Measurements from ENCODE around the gene TACC2. TPM values are rescaled to one million over a fixed set of nuclear protein-coding genes. Genes with fewer than 3 reads are reported as not detected.

TACC2 gene
- total and polyA plus RNA-seq, 2 experiments from 2014 or later = 30.8 to 35.9 TPM

GRCh38 chr10:122207163-122207562 lies 218.2 kb downstream of the TACC2 start:
- Histone ChIP-seq H3K4me2 (no peak overlapping the region), H3K4me3 (no peak overlapping the region), H3F3A (replicated peaks; ENCODE audit: low read depth) (no peaks in the 10 kb centered on the region), H4K20me1 (replicated peaks; ENCODE audit: insufficient read depth) (peaks cover 4% of the 10 kb centered on the region; the same call in 1 of the 2 replicates), H3K4me1 (ENCODE audit: insufficient read depth) (peaks cover 4% of the 10 kb centered on the region; the same call in 1 of the 2 replicates), H3K36me3 (ENCODE audit: insufficient read depth) (peaks cover 3% of the 10 kb centered on the region; the same call in 1 of the 2 replicates), H3K79me2 (replicated peaks; ENCODE audit: insufficient read depth) (peaks cover 30% of the 10 kb centered on the region), H3K9me2 (ENCODE audit: insufficient read depth) (no peaks in the 10 kb centered on the region), H2AFZ (no peak overlapping the region), H3K27ac (ENCODE audit: low read depth) (no peak overlapping the region), H3K27me3 (ENCODE audit: insufficient read depth) (no peaks in the 10 kb centered on the region)
- Mint-ChIP-seq H3K27ac (no peak overlapping the region), H3K9me3 (no peaks in the 10 kb centered on the region), H3K4me3 (no peak overlapping the region), H3K36me3 (ENCODE audit: low read depth) (peaks cover 52% of the 10 kb centered on the region), H3K27me3 (ENCODE audit: insufficient read depth, low read depth, poor library complexity) (peaks cover 6% of the 10 kb centered on the region), H3K4me1 (peaks cover 19% of the 10 kb centered on the region)
- DNase-seq (ENCODE audit: low spot score) (no peak), ATAC-seq (no peak)
- no peak for TF ChIP-seq ETS1 (IDR thresholded peaks at IDR 0.05)

GRCh38 chr10:122207596-122207995 lies 218.6 kb downstream of the TACC2 start:
- Mint-ChIP-seq H3K36me3 (ENCODE audit: low read depth) (peaks cover 55% of the 10 kb centered on the region), H3K4me1 (peaks cover 19% of the 10 kb centered on the region), H3K27me3 (ENCODE audit: insufficient read depth, low read depth, poor library complexity) (peaks cover 6% of the 10 kb centered on the region), H3K9me3 (no peaks in the 10 kb centered on the region), H3K4me3 (no peak overlapping the region), H3K27ac (peak overlapping the region; percentile 10; the same call in 1 of the 2 replicates)
- no peak overlapping the region for H3K27ac ChIP-seq (ENCODE audit: low read depth)
- H3K4me2 ChIP-seq = no peak overlapping the region
- no peak for ATAC-seq
- no peak for DNase-seq (ENCODE audit: low spot score)
- no peaks in the 10 kb centered on the region for H3K9me2 ChIP-seq (ENCODE audit: insufficient read depth)
- H4K20me1 ChIP-seq (replicated peaks; ENCODE audit: insufficient read depth) = peaks cover 4% of the 10 kb centered on the region; the same call in 1 of the 2 replicates
- H3K4me1 ChIP-seq (ENCODE audit: insufficient read depth) = peaks cover 4% of the 10 kb centered on the region; the same call in 1 of the 2 replicates
- H2AFZ ChIP-seq = no peak overlapping the region
- peaks cover 30% of the 10 kb centered on the region for H3K79me2 ChIP-seq (replicated peaks; ENCODE audit: insufficient read depth)
- no peaks in the 10 kb centered on the region for H3F3A ChIP-seq (replicated peaks; ENCODE audit: low read depth)
- H3K4me3 ChIP-seq = no peak overlapping the region
- H3K27me3 ChIP-seq (ENCODE audit: insufficient read depth) = no peaks in the 10 kb centered on the region
- H3K36me3 ChIP-seq (ENCODE audit: insufficient read depth) = peaks cover 3% of the 10 kb centered on the region; the same call in 1 of the 2 replicates
- TF ChIP-seq JUNB (IDR thresholded peaks at IDR 0.05; ENCODE audit: unreplicated experiment) (no peak), REST (IDR thresholded peaks at IDR 0.05; ENCODE audit: unreplicated experiment) (no peak), ZNF331 (CRISPR knock-in tag; IDR thresholded peaks at IDR 0.05; ENCODE audit: low read depth) (no peak), CREB1 (CRISPR knock-in tag; IDR thresholded peaks at IDR 0.05; ENCODE audit: low read depth) (no peak), EZH2 (IDR thresholded peaks at IDR 0.05; ENCODE audit: low read depth, unreplicated experiment) (no peak), CTCF (conservative IDR thresholded peaks at IDR 0.05; ENCODE audit: low read depth in 2 of 2) (no peak), STAT1 (IDR thresholded peaks at IDR 0.05; ENCODE audit: unreplicated experiment) (no peak), ZNF462 (CRISPR knock-in tag; IDR thresholded peaks at IDR 0.05) (no peak)
